A204.1 (cell line): ENCODE results near the gene GMEB2.

Experiments
- FAIRE-seq: peaks from 2 replicates; lab custom pipeline; 2012; peaks lifted over from hg19 to GRCh38; lab: Jason Lieb, UNC

The GMEB2 gene

GRCh38 chr20:63558804-63559484 lies 68.0 kb downstream of the GMEB2 start:
- FAIRE-seq: no peak

- FAIRE-seq: no peak
Observed at GRCh38 chr20:63557481-63557891, 69.4 kb downstream of the GMEB2 start.

DNA sequence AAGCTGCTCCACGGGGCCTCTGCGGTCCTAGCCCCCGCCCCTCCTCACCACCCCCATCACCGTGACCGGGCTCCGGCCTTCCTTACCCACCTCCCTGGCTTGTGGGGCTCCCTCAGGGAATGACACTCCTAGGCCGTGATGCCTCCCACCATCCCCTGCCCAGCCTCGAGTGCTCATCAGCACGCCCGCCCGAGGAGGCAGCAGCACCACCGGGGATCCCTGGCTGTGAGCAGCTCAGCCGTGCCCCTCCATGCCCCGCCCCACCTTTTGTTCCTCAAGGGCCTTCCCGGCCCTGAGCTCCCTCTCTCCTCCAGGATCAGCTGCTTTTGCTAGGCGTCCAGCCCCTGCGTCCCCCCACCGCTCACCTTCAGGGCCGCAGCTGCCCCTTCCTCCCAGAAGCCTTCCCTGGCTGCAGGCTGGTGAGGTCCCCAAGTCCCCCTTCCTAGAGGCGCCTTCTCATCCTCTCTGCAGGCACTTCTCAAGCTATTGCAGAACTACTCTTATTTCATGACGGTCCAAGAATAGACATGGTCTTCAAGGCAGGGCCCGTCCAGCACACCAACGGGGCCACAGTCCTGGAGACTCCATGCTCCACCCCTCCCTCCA lies 69.9 kb downstream of the GMEB2 start:
- FAIRE-seq: no peak

DNA sequence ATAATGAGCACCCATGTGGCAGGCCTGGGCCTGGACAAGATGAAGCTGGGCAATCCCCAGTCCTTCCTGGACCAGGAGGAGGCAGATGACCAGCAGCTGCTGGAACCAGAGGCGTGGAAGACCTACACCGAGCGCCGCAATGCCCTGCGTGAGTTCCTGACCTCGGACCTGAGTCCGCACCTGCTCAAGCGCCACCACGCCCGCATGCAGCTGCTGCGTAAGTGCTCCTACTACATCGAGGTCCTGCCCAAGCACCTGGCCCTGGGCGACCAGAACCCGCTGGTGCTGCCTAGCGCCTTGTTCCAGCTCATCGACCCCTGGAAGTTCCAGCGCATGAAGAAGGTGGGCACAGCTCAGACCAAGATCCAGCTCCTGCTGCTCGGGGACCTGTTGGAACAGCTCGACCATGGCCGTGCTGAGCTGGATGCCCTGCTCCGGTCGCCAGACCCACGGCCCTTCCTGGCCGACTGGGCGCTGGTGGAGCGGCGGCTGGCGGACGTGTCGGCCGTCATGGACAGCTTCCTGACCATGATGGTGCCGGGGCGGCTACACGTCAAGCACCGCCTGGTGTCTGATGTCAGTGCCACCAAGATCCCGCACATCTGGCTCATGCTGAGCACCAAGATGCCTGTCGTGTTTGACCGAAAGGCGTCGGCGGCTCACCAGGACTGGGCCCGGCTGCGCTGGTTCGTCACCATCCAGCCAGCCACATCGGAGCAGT lies 71.1 kb downstream of the GMEB2 start:
- no peak for FAIRE-seq

DNA sequence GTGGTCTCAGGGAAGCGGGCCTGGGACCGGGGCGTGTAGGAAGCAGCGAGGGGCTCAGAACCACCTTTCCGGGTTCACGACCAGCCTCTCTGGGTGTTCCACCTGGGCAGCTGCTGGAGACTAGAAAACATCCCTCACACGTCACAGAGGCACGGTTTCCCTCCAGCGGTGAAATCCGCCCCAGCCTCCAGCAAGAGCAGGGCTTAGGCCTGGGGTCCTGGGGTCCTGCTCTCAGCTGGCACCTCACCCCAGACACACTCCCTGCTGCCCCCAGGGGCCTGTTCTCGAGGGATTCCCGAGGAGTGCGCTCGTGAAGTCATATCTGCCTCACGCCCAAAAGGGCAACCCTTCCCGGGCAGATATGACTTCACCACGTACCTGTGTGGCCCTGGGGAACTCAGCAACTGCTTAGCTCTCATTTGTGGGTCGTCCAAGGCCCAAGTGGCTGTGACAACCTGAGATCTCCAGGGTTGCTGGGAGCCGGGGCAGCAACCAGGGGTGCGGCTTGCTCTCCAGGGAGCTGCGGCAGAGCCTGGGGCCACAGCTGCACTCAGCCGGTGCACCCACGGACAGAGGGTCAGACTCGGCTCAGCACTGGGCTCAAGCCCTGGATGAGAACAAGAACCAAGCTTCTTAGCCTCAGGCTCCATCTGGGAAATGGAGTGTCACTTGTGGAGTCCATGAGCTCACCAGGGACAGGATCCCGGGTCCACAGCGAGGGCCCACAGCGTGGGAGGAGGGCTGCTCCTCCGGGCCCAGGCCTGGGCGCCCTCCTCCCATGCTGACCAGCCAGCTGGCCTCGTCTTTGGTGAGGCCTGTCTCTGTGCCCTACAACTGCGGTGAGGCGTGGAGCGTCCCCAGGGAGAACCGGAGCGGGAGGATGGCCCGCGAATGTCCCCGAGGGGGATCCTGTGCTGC lies 72.3 kb downstream of the GMEB2 start:
- FAIRE-seq: no peak

DNA sequence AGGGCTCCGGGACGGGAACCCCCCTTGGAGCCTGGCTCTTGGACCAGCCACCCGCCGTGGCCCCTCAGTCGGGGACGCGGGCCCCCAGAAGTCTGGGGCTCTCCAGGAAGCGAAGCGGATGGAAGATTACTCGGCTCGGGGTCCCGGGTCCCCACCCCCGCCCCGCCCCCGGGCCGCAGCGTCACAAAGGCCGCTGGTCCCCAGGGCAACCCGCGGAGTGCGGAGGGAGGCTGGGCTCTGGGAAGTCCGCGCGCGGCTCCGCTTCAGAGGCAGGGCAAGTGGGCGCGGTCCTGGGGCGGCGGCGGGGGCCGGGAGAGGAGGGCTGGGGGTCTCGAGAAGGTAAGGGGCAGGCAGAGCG lies 73.0 kb downstream of the GMEB2 start, which contains the start of gene FNDC11:
TSS of gene FNDC11 (plus strand) at position 227 of the 358 bp plus-strand sequence. CDS start 1,505 bp downstream, outside the sequence.
- no peak for FAIRE-seq

- FAIRE-seq: no peak
Observed at GRCh38 chr20:63553251-63553932, 73.5 kb downstream of the GMEB2 start.

- FAIRE-seq: no peak
Observed at GRCh38 chr20:63552481-63553249, 74.2 kb downstream of the GMEB2 start.

DNA sequence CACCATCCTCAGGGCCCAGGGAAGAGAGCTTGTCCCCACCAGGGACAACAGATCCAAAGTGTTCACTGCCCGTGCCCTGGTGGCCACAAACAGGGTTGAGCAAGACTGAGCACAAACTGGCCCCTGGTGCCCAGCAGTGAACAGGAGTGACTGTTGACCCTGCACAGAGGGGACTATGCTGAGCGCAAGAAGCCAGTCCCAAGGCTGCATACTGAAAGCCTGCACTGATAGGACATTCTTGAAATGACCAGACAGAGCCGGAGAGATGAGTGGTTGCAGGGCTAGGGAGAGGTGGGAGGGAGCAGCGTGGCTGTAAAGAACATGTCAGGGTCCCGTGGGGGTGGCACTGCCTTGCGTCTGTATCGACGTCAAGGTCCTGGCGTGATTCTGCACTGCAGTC lies 75.8 kb downstream of the GMEB2 start:
- no peak for FAIRE-seq

DNA sequence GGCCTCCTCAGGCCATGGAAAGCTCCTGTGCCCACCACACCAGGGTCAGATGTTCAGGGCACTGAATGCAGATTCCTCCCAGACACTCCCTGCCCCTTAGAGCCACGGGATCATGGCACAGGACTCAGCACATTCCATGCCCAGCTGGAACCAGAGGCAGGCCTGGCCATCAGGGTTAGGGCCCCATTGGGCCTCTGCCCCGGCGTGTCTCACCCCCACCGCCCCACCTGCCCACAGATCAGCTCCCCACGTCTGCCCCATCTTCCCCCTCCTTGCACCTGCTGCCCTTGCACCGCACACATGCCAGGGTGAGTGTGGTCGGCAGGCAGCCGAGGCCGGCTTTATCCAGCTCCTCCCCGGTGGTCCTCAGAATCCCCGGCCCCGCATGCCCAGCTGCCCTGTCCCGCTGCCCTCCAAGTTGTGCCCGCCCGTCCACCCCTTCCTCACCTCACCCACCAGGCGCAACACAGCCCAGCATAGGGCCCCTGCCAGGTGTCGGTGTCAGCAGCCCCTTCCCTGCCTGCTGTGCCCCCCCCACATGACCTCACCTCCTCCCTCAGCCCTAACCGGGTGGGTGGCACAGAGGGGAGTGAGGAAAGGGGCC lies 77.1 kb downstream of the GMEB2 start:
- no peak for FAIRE-seq

DNA sequence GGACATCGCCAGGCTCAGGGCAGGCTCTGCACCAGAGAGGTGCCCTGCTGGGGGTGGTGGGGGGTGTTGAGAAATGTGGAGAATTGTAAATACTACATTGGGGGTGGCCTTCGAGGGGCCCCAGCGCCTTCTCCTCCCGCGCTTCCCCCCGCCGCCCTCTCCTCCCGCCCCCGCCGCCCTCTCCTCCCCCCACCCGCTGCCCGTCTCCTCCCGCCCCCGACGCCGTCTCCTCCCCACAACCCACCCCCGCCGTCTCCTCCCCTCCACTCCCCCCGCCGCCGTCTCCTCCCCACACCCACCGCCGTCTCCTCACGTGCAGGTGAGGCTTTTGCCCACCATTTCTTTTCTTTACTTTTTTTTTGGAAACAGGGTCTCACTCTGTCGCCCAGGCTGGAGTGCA lies 77.9 kb downstream of the GMEB2 start:
- FAIRE-seq: no peak

DNA sequence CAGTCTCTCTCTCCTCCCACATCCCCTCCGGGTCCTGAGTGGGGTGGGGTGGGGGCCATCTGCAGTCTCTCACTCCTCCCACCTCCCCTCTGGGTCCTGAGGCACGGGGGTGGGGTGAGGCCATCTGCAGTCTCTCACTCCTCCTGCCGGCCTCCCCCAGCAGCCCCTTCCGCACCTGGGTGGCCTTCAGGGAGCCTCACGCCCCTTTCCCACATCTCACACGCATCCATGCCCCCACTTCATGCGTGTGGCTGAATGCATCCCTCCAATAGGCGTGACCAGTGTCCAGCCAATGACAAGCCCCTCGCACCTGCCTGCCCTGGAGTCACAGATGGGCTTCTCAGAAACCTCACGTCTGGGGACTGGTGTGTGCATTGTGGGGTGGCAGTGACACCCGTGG lies 78.4 kb downstream of the GMEB2 start:
- no peak for FAIRE-seq

DNA sequence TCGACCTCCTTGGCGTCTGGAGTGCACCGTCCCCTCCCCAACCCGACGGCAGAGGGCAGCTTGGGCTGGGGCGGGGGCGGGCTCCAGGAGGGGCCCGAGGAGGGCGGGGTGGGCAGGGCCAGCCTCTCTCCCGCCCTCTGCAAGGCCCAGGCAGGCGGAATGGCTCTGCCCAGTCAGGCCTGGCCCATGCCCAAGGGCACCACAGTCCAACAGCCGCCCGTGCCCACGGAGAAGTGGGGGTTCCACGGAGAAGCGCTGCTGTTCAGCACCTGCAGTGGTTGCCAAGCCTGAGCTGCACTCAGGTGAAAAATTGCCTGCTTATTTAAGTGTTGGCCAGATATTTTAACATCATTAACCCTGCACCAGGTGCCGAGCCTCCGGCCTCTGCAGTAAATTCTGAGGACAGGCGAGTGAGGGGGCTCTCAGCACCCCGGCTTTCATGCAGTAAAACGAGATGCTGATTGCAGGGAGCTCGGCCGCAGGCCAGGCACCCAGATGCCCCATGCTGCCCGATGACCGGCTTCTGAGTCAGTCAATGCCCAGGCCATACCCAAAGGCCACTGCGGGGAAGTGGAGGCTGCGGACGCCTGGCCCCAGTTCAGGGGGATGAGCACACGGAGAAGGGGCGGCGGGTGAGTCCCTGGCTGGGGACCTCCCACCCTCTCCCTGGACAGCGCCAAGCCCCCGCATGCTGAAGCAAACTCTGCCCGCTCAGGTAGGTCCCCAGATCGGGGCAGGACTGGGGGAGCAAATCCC lies 79.0 kb downstream of the GMEB2 start, which contains the start of gene SRMS:
TSS of gene SRMS (minus strand) at position 25 of the 756 bp plus-strand sequence. CDS start 286 bp downstream, outside the sequence.
- FAIRE-seq: no peak

GRCh38 chr20:63546956-63547724 lies 79.8 kb downstream of the GMEB2 start:
- FAIRE-seq: no peak

DNA sequence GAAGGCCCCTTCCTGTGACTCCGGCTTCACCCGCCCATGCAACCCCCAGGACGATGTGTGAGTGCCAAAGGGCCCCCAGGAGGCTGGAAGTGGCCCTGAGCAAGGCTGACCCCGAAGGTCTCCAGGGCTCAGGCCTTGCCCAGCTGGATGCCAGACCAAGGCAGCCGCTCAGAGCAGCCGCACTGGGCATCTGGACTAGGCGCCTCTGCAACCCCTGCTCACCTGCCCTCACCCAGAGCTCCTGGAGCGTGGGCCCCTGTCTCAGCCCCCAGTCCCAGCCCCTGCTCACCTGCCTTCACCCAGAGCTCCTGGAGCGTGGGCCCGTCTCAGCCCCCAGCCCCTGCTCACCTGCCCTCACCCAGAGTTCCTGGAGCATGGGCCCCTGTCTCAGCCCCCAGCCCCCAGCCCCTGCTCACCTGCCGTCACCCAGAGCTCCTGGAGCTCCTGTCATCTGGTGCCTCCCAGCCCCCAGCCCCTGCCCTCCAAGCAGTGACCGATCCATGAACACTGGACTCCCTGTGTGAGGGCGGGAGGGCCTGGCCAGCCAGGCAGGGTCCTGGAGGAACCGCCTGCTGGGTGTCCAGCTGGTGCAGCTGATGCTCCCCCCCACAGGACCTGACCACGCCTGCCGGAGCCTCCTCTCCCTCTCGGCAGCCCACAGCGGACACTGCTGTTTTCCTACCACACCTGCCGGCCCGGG lies 80.5 kb downstream of the GMEB2 start:
- no peak for FAIRE-seq

DNA sequence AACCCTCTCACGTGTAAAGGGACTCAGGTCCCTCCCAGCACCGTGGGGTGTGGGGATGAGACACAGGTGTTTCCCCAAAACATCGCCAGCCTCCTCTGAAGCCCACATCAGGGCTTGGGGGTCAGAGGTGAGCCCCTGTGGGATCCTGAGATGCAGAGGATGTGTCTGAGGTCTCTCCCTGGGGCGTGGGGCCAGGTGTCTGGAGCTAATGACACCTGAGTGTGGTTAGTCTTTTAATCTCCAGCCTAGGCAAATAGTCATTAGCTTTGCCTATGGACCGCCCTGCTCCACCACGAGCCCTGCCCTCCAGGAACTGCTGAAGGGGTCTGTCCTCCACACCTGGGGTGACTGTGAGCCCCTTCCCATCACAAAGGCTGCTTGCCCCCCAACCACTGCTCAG lies 81.1 kb downstream of the GMEB2 start:
- FAIRE-seq: no peak

- FAIRE-seq: no peak
Observed at GRCh38 chr20:63544958-63545516, 81.9 kb downstream of the GMEB2 start.
